Lower lobe of right lung (tissue), 2 donors: ENCODE data around the gene ELOVL2. TPM values are rescaled to one million over a fixed set of nuclear protein-coding genes. Genes with fewer than 3 reads are reported as not detected.
A peak's percentile ranks its signal among the peaks of the same experiment; 100 is the strongest.

ENCODE experiments used
- ATAC-seq, 2 donors: fragments of 200-7000 bp; cut with Tn5 transposase; one replicate each; pipeline ENCODE4 v1.9.1; 2020 to 2022; ENCODE audit warnings: mild to moderate bottlenecking in 2 of 2, moderate library complexity in 2 of 2
- DNase-seq: peaks from one replicate; pipeline ENCODE4 v3.0.0-alpha.2; 2020
- H3K27ac ChIP-seq: fragments of 200-600 bp; one replicate; pipeline ENCODE4 v1.8.0; 2022
- H3K27me3 ChIP-seq: fragments of 200-600 bp; one replicate; pipeline ENCODE4 v1.8.0; 2022; ENCODE audit warnings: low read depth
- H3K36me3 ChIP-seq: fragments of 200-600 bp; one replicate; pipeline ENCODE4 v1.8.0; 2022; ENCODE audit warnings: mild to moderate bottlenecking
- H3K4me1 ChIP-seq: fragments of 200-600 bp; one replicate; pipeline ENCODE4 v1.8.0; 2022
- H3K4me3 ChIP-seq: fragments of 200-600 bp; one replicate; pipeline ENCODE4 v1.8.0; 2022; ENCODE audit warnings: mild to moderate bottlenecking
- H3K9me3 ChIP-seq: fragments of 200-600 bp; one replicate; pipeline ENCODE4 v1.8.0; 2022
- CTCF ChIP-seq: fragments of 200-600 bp; IDR thresholded peaks from one replicate; pipeline ENCODE4 v1.8.0; 2022; ENCODE audit warnings: antibody characterized with exemption, mild to moderate bottlenecking
- intact Hi-C: fragments of 100-400 bp; cut with DNase I; formaldehyde crosslinking; loops from one replicate; pipeline ENCODE4 v1.11.0; 2022
- total RNA-seq: library from RNA; stranded (reverse); fragmentation: NEBNext Ultra II Directional; extraction: Animal tissue kit (Norgen Biotek cat#: 25700); gene quantifications from one replicate; pipeline ENCODE4 v1.2.1, GENCODE V29; 2021
- donor health status: DM: no; HTN: yes; CAD: no; lungs with severe emphysema.

ELOVL2 gene
- total RNA-seq, 1 donor from 2014 or later: 0.21 TPM

- intact Hi-C loops: no loop called here
- no peak overlapping the region for H3K27ac ChIP-seq
- no peak for TF ChIP-seq CTCF
- no peaks in the 10 kb centered on the region for H3K9me3 ChIP-seq
- no peak overlapping the region for H3K4me3 ChIP-seq
- ATAC-seq (no peak), DNase-seq (no peak)
- H3K4me1 ChIP-seq: peaks cover 6% of the 10 kb centered on the region
- no peaks in the 10 kb centered on the region for H3K27me3 ChIP-seq
- H3K36me3 ChIP-seq: no peaks in the 10 kb centered on the region
These were observed 87.3 kb downstream of the ELOVL2 start for GRCh38 chr6:10956776-10957175.

DNA sequence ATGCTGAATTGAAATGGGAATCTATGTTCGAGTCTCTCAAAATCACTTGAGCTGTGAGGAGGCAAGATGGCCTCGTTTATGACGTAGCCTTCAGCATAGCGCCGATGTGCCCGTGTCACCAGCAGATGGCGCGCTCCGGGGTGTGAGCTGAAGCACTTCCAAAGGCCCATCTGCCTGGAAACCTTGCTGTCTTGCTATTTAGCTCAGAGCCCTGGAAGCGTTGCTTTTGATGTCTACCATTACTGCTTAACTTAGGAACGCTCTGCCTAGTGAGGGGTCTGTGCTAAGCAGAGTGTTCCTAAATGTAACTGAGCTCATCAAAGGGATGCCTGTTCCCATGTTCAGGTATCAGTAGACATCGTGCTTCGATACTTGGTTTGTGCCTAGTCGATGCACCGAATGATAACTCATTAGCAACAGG lies 89.5 kb downstream of the ELOVL2 start:
- H3K9me3 ChIP-seq: no peaks in the 10 kb centered on the region
- TF ChIP-seq CTCF: peak; percentile 80
- peaks cover 7% of the 10 kb centered on the region for H3K4me1 ChIP-seq
- H3K36me3 ChIP-seq: no peaks in the 10 kb centered on the region
- DNase-seq (peak; percentile 81), ATAC-seq (peak; percentile 74 to 84)
- intact Hi-C loops: no loop called here
- no peak overlapping the region for H3K4me3 ChIP-seq
- H3K27me3 ChIP-seq: no peaks in the 10 kb centered on the region
- H3K27ac ChIP-seq: no peak overlapping the region

- DNase-seq: no peak
- peak; percentile 80 to 91 for ATAC-seq
- intact Hi-C loops: no loop called here
- Histone ChIP-seq H3K4me3 (no peak overlapping the region), H3K27me3 (no peaks in the 10 kb centered on the region), H3K4me1 (peaks cover 7% of the 10 kb centered on the region), H3K36me3 (no peaks in the 10 kb centered on the region), H3K9me3 (no peaks in the 10 kb centered on the region), H3K27ac (no peak overlapping the region)
- TF ChIP-seq CTCF: peak; percentile 27
These were observed 92.3 kb downstream of the ELOVL2 start for GRCh38 chr6:10951675-10952282.

DNA sequence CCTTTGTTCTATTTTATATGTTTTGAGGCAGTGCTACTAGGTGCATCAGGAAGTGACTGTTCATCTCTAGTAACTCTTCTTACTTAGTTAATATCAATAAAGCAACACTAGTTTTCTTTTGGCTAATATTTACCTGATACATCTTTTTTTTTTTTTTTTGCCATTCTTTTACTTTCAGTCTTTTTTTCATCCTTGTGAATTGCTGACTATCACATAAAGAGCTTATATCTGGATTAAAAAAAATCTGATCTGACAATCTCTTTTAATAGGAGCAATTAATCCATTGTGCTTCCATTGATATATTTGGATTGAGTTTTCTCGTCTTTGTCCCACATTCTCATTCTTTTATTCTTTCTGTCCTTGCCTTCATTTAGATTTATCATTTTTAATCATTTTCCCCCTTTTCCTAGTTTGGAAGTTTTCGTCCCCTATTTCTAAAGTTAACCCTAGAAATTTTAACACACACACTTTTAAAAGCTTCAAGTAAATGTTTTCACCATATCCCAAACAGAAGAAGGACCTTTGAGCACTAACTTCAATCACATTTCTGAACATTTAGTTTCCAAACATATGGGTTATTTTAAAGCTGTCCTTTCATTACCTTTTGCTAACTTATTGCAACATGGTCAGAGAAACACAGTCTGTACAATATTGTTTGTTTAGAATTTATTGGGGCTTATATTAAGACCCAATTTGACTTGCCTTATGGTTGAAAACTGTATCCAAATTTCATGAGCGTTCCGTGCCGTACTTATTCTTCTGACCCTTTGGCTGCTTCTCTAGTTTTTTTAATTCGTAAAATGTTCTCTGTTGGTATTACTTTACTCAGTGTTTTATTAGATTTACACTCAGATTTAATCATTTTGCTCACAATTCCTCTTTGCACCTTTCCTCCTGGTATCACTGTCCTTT lies 94.3 kb downstream of the ELOVL2 start:
- Histone ChIP-seq H3K27ac (no peak overlapping the region), H3K9me3 (no peaks in the 10 kb centered on the region), H3K27me3 (no peaks in the 10 kb centered on the region), H3K4me3 (no peak overlapping the region), H3K36me3 (no peaks in the 10 kb centered on the region), H3K4me1 (peaks cover 7% of the 10 kb centered on the region)
- intact Hi-C loops: no loop called here
- no peak for ATAC-seq
- DNase-seq: no peak
- no peak for TF ChIP-seq CTCF

- no peak overlapping the region for H3K27ac ChIP-seq
These were observed 96.1 kb downstream of the ELOVL2 start for GRCh38 chr6:10947966-10948365.

More at GRCh38 chr6:10947966-10948365, 96.1 kb downstream of the ELOVL2 start:
- Histone ChIP-seq H3K27me3 (no peaks in the 10 kb centered on the region), H3K9me3 (no peaks in the 10 kb centered on the region), H3K4me1 (peaks cover 7% of the 10 kb centered on the region), H3K4me3 (no peak overlapping the region), H3K36me3 (no peaks in the 10 kb centered on the region)
- DNase-seq (no peak), ATAC-seq (no peak)
- TF ChIP-seq CTCF: no peak
- intact Hi-C loops: no loop called here
